OCI-LY7 (cell line): ENCODE measurements around the gene ARHGEF4. TPM values are rescaled to one million over a fixed set of nuclear protein-coding genes. Genes with fewer than 3 reads are reported as not detected.

Source experiments
- BruUV-seq: library from RNA; stranded (reverse); fragments of 400-500 nt; replicated peaks from 2 replicates; lab custom pipeline; 2021; lab: Mats Ljungman, UMichigan
- CTCF ChIA-PET: fragments of 300-600 bp; sonication (Branson Sonifier 250); formaldehyde crosslinking; loops from one replicate; lab custom pipeline; 2022; ENCODE audit warnings: antibody characterized with exemption; ENCODE audit not compliant: unreplicated experiment; lab: Charles Lee
- POLR2A ChIA-PET: fragments of 300-600 bp; sonication (Branson Sonifier 250); formaldehyde crosslinking; loops from one replicate; lab custom pipeline; 2022; ENCODE audit warnings: antibody characterized with exemption; lab: Charles Lee
- DNase-seq: peaks from one replicate; pipeline ENCODE4 v3.0.0-alpha.2; 2015; ENCODE audit warnings: low spot score
- H2AFZ ChIP-seq: fragments of 200-600 bp; sonication (generic), shearing (Covaris generic); 2 replicates; pipeline ENCODE4 v1.6.1; 2014; ENCODE audit warnings: mild to moderate bottlenecking, antibody characterized with exemption, low read length, moderate library complexity
- H3K27ac ChIP-seq: fragments of 200-600 bp; sonication (generic); 2 replicates; pipeline ENCODE4 v1.5.1; 2014; ENCODE audit warnings: mixed run types, low read depth, mild to moderate bottlenecking, moderate library complexity, low read length, inconsistent platforms; ENCODE audit not compliant: poor library complexity, severe bottlenecking
- H3K36me3 ChIP-seq: fragments of 200-600 bp; sonication (generic); 2 replicates; pipeline ENCODE4 v1.6.1; 2014; ENCODE audit warnings: mild to moderate bottlenecking, antibody characterized with exemption, low read length, moderate library complexity, mixed read lengths; ENCODE audit not compliant: insufficient read depth
- H3K4me1 ChIP-seq: fragments of 200-600 bp; sonication (generic); 2 replicates; pipeline ENCODE4 v1.5.1; 2014; ENCODE audit warnings: mild to moderate bottlenecking, low read length; ENCODE audit not compliant: insufficient read depth, poor library complexity, severe bottlenecking
- H3K4me2 ChIP-seq: fragments of 200-600 bp; sonication (generic); 2 replicates; pipeline ENCODE4 v1.6.1; 2014; ENCODE audit warnings: mild to moderate bottlenecking, low read length
- H3K4me3 ChIP-seq: fragments of 200-600 bp; sonication (generic); 2 replicates; pipeline ENCODE4 v1.5.1; 2014; ENCODE audit warnings: mild to moderate bottlenecking, low read depth, low read length; ENCODE audit not compliant: poor library complexity, severe bottlenecking
- H3K79me2 ChIP-seq: fragments of 200-600 bp; sonication (generic); 2 replicates; pipeline ENCODE4 v1.6.1; 2016; ENCODE audit warnings: low read depth, mild to moderate bottlenecking, low read length, moderate library complexity, mixed read lengths; ENCODE audit not compliant: insufficient read depth
- H3K9me2 ChIP-seq: fragments of 200-600 bp; sonication (generic); 2 replicates; pipeline ENCODE4 v1.6.1; 2016; ENCODE audit warnings: mild to moderate bottlenecking, low read length, mixed read lengths; ENCODE audit not compliant: insufficient read depth
- H3K9me3 ChIP-seq: fragments of 200-600 bp; sonication (generic); 2 replicates; pipeline ENCODE4 v1.6.1; 2014; ENCODE audit warnings: mild to moderate bottlenecking, mixed run types, low read length, mixed read lengths
- H4K20me1 ChIP-seq: fragments of 200-600 bp; sonication (generic); 2 replicates; pipeline ENCODE4 v1.6.1; 2014; ENCODE audit warnings: mild to moderate bottlenecking, antibody characterized with exemption, low read length, moderate library complexity, mixed read lengths; ENCODE audit not compliant: insufficient read depth
- CTCF ChIP-seq: fragments of 200-600 bp; sonication (generic); conservative IDR thresholded peaks from 2 replicates; pipeline ENCODE4 v1.5.1; 2014; ENCODE audit warnings: mild to moderate bottlenecking, antibody characterized with exemption, low read length, moderate library complexity, mixed read lengths
- EZH2phosphoT487 ChIP-seq: fragments of 200-600 bp; sonication (generic); IDR thresholded peaks from 2 replicates; pipeline ENCODE4 v1.6.1; 2018; ENCODE audit warnings: low read depth, borderline replicate concordance, mild to moderate bottlenecking, mixed run types, antibody characterized with exemption, low read length, moderate library complexity, mixed read lengths
- intact Hi-C: fragments of 100-400 bp; cut with micrococcal nuclease; formaldehyde crosslinking; loops from one replicate; pipeline ENCODE4 v1.10.0; 2022; ENCODE audit not compliant: unreplicated experiment
- total RNA-seq, 2 experiments: library from RNA; depleted of rRNA in 1 of 2; stranded (reverse); fragments of >200 nt in 1 of 2; shearing (Covaris generic) in 1 of 2; gene quantifications; 2 replicates each; pipeline ENCODE4 v1.2.3, GENCODE V29; 2014 to 2022

Gene ARHGEF4
- total RNA-seq, 2 experiments from 2014 or later, result 1.1 to 1.7 TPM

GRCh38 chr2:131031875-131032274, 195.2 kb downstream of the ARHGEF4 start:
- no peak for DNase-seq
- no peaks in the 10 kb centered on the region for H3K36me3 ChIP-seq
- intact Hi-C loops, result no loop called here
- no peak overlapping the region for H3K27ac ChIP-seq
- no peaks in the 10 kb centered on the region for H3K4me1 ChIP-seq
- H3K9me3 ChIP-seq, result no peaks in the 10 kb centered on the region
- no peaks in the 10 kb centered on the region for H4K20me1 ChIP-seq
- ChIA-PET CTCF (no interaction called here), POLR2A (no interaction called here)
- H3K79me2 ChIP-seq, result no peaks in the 10 kb centered on the region
- H2AFZ ChIP-seq, result no peak overlapping the region
- TF ChIP-seq EZH2phosphoT487 (no peak), CTCF (no peak)
- no TSS peak for BruUV-seq
- no peak overlapping the region for H3K4me2 ChIP-seq
- H3K9me2 ChIP-seq, result no peaks in the 10 kb centered on the region
- H3K4me3 ChIP-seq, result no peak overlapping the region

GRCh38 chr2:131032393-131032836, 195.7 kb downstream of the ARHGEF4 start:
- no peak for TF ChIP-seq EZH2phosphoT487
- TF ChIP-seq CTCF, result no peak
- DNase-seq, result no peak
- BruUV-seq, result no TSS peak
- intact Hi-C loops, result no loop called here
- Histone ChIP-seq H3K79me2 (no peaks in the 10 kb centered on the region), H3K27ac (no peak overlapping the region), H3K4me3 (no peak overlapping the region), H3K9me3 (no peaks in the 10 kb centered on the region), H3K36me3 (no peaks in the 10 kb centered on the region), H3K4me1 (no peaks in the 10 kb centered on the region), H4K20me1 (no peaks in the 10 kb centered on the region), H3K9me2 (no peaks in the 10 kb centered on the region), H3K4me2 (no peak overlapping the region), H2AFZ (no peak overlapping the region)
- ChIA-PET POLR2A (interaction anchor here (0.6 kb wide), 1 partner anchor 22 kb away, joined by 3 read pairs; no protein-coding TSS in a partner anchor), CTCF (no interaction called here)

DNA sequence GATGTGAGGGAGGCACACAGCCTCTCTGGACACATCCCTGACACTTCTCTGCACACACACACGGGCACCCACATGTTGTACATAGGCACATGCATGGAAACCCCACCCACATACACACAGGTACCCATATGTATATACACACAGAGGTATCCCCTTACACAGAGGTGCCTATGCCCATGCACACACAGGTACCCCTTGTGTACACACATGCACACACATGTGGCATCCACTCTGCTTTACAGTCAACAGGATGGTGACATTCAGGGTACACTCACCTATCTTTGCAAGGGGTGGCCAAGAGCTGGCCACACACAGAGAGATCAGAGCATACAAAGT, 197.0 kb downstream of the ARHGEF4 start:
- POLR2A ChIA-PET, result no interaction called here
- DNase-seq, result no peak
- intact Hi-C loops, result no loop called here

More for the DNA sequence above, 197.0 kb downstream of the ARHGEF4 start:
- TF ChIP-seq CTCF (no peak), EZH2phosphoT487 (no peak)
- no peaks in the 10 kb centered on the region for H3K79me2 ChIP-seq
- H3K4me2 ChIP-seq, result no peak overlapping the region
- no peaks in the 10 kb centered on the region for H3K36me3 ChIP-seq
- no peaks in the 10 kb centered on the region for H3K9me3 ChIP-seq
- H3K4me1 ChIP-seq, result no peaks in the 10 kb centered on the region
- H3K27ac ChIP-seq, result no peak overlapping the region
- no peak overlapping the region for H3K4me3 ChIP-seq
- no peaks in the 10 kb centered on the region for H3K9me2 ChIP-seq
- H4K20me1 ChIP-seq, result no peaks in the 10 kb centered on the region
- no TSS peak for BruUV-seq
- H2AFZ ChIP-seq, result no peak overlapping the region
- CTCF ChIA-PET, result no interaction called here
